Breast epithelium (tissue), 3 donors: ENCODE data around the gene ELF5.

Experiments used
- CTCF ChIP-seq, 3 donors: fragments of 450-650 bp; IDR thresholded peaks; one replicate each; pipeline ENCODE4 v1.5.1; 2016 to 2017; ENCODE audit warnings: antibody characterized with exemption in 3 of 3, mild to moderate bottlenecking in 3 of 3, moderate library complexity in 3 of 3
- POLR2A ChIP-seq: fragments of 450-650 bp; IDR thresholded peaks from one replicate; pipeline ENCODE4 v1.6.1; 2016; ENCODE audit warnings: antibody characterized with exemption, mild to moderate bottlenecking, moderate library complexity

DNA sequence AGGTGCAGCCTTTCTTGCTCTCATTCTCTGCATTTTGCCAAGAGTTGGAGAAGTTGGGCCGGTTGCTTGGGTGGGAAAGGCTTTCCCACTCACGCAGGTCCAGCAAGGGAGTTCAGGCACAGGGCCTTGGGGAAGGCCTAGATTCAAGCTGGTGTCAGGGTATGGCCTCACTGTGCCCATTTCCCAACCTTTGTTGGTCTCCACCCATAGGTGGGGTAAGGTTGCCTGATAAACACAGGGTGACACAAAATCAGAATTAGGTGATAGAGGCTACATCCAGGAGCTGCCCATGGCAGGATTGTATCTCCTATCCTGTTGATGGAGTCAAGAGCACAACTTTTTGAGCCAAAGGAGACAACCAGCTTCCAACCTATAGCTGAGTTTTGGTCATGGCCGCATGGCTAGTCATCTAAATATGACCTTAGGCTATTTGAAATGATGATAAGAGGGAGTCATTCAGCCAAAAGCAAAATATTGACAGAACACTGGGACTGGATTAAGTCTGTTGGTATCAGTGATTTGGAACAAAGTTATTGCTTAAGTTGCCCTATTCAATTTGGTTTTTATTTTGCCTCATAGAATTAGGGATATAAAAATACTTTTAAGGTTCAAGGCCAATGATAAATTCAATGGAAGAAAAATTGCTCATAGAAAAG is 54.0 kb downstream of the ELF5 start:
- TF ChIP-seq CTCF (IDR thresholded peaks at IDR 0.05): no peak
- TF ChIP-seq POLR2A: no peak
